ENCODE measurements around the gene GLIS1. TPM values are rescaled to one million over a fixed set of nuclear protein-coding genes. Genes with fewer than 3 reads are reported as not detected.

GLIS1 gene
- total RNA-seq, 1 donor from 2014 or later, result not detected

- no peak for DNase-seq (ENCODE audit: low spot score in 2 of 2)
- Histone ChIP-seq H3K36me3 (no peaks in the 10 kb centered on the region), H3K4me1 (no peaks in the 10 kb centered on the region), H3K27me3 (no peaks in the 10 kb centered on the region), H3K27ac (no peak overlapping the region), H3K9me3 (no peaks in the 10 kb centered on the region), H3K4me3 (no peak overlapping the region)
- TF ChIP-seq CTCF (IDR thresholded peaks at IDR 0.05), result no peak
- intact Hi-C loops (cut with DNase I), result no loop called here
These were observed 277.5 kb downstream of the GLIS1 start for GRCh38 chr1:53461323-53462044.

- H3K9me3 ChIP-seq, result no peaks in the 10 kb centered on the region
- H3K36me3 ChIP-seq, result no peaks in the 10 kb centered on the region
- intact Hi-C loops (cut with DNase I), result no loop called here
- no peak for TF ChIP-seq CTCF (IDR thresholded peaks at IDR 0.05)
- no peaks in the 10 kb centered on the region for H3K4me1 ChIP-seq
- no peak overlapping the region for H3K27ac ChIP-seq
- H3K27me3 ChIP-seq, result no peaks in the 10 kb centered on the region
- DNase-seq (ENCODE audit: low spot score in 2 of 2), result no peak
- no peak overlapping the region for H3K4me3 ChIP-seq
These were observed 278.2 kb downstream of the GLIS1 start for GRCh38 chr1:53460666-53461322.

- intact Hi-C loops (cut with DNase I), result no loop called here
- no peak for DNase-seq (ENCODE audit: low spot score in 2 of 2)
These were observed 278.7 kb downstream of the GLIS1 start for GRCh38 chr1:53460211-53460634.

GRCh38 chr1:53459321-53460175 is 279.4 kb downstream of the GLIS1 start, which contains the start of gene DMRTB1:
Gene DMRTB1 (plus strand): TSS chr1:53459399. CDS start chr1:53459454, 55 bp downstream.
- TF ChIP-seq CTCF (IDR thresholded peaks at IDR 0.05), result no peak
- no peaks in the 10 kb centered on the region for H3K9me3 ChIP-seq
- intact Hi-C loops (cut with DNase I), result no loop called here
- no peak for DNase-seq (ENCODE audit: low spot score in 2 of 2)
- no peak within 1 kb of the TSS for H3K4me3 ChIP-seq
- no peaks in the 10 kb centered on the region for H3K27me3 ChIP-seq
- no peaks in the 10 kb centered on the region for H3K36me3 ChIP-seq
- no peaks in the 10 kb centered on the region for H3K4me1 ChIP-seq
- H3K27ac ChIP-seq, result no peak within 1 kb of the TSS

More at GRCh38 chr1:53460211-53460634, 278.7 kb downstream of the GLIS1 start:
- TF ChIP-seq CTCF (IDR thresholded peaks at IDR 0.05), result no peak
- H3K27ac ChIP-seq, result no peak overlapping the region
- H3K9me3 ChIP-seq, result no peaks in the 10 kb centered on the region
- H3K27me3 ChIP-seq, result no peaks in the 10 kb centered on the region
- no peaks in the 10 kb centered on the region for H3K4me1 ChIP-seq
- no peaks in the 10 kb centered on the region for H3K36me3 ChIP-seq
- no peak overlapping the region for H3K4me3 ChIP-seq

- intact Hi-C loops (cut with DNase I), result no loop called here
- Histone ChIP-seq H3K36me3 (no peaks in the 10 kb centered on the region), H3K4me1 (no peaks in the 10 kb centered on the region), H3K4me3 (no peak overlapping the region), H3K9me3 (no peaks in the 10 kb centered on the region), H3K27me3 (peaks cover 3% of the 10 kb centered on the region), H3K27ac (no peak overlapping the region)
- DNase-seq (ENCODE audit: low spot score in 2 of 2), result no peak
- TF ChIP-seq CTCF (IDR thresholded peaks at IDR 0.05), result no peak
These were observed 280.3 kb downstream of the GLIS1 start for GRCh38 chr1:53458634-53459033.

Other genes with a start within 250 kb of the GLIS1 start
- gene NDC1, start 99.1 kb upstream of the GLIS1 start, total RNA-seq, result 9.3 TPM
- gene YIPF1, start 150.6 kb upstream of the GLIS1 start, total RNA-seq, result 17.0 TPM
- not detected for gene DIO1, start 155.0 kb upstream of the GLIS1 start, total RNA-seq
- not detected for gene IFT25, start 206.5 kb upstream of the GLIS1 start, total RNA-seq
- 28.2 TPM for gene LRRC42, start 207.2 kb upstream of the GLIS1 start, total RNA-seq